EL (cell line): ENCODE measurements around the gene PHKB.
"Not testable (repeated sequence)": the region's sequence is repeated elsewhere in the genome, so short reads cannot be mapped to it uniquely, and the experiment has no call there.

Experiments
- DNase-seq: peaks from one replicate; pipeline ENCODE4 v3.0.0-alpha.2; 2016

PHKB gene

DNA sequence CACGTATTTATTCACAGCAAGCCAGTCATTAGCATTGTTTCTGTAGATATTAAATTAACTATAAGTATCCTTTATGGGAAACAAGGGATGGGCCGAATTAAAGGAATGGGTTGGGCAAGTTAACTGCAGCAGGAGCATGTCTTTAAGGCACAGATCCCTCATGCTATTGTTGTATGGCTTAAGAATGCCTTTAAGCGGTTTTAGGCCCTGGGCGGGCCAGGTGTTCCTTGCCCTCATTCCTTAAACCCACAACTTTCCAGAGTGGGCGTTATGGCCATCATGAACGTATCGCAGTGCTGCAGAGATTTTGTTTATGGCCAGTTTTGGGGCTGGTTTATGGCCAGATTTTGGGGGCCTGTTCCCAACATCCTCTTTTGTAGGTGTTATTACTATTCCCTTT lies 9.1 kb downstream of the PHKB start:
- no peak for DNase-seq

DNA sequence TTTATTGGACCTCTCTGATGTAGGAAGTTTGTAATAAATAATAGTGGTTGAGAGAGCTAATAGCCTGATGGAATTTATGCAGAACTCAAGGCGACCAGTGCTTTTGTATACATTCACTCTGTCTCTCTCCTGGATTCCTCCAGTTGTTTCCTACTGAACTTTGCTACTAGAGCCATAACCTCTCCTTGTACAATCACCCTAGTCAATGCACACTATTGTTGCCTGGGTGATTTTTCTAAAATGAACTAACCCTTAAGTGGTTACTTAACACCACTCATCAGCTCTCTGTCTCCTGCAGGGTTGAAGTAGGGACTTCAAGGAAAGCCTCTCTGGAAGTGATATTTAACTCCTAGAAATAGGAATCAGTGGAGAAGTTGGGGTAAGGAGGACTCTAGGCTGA lies 9.7 kb downstream of the PHKB start:
- no peak for DNase-seq

DNA sequence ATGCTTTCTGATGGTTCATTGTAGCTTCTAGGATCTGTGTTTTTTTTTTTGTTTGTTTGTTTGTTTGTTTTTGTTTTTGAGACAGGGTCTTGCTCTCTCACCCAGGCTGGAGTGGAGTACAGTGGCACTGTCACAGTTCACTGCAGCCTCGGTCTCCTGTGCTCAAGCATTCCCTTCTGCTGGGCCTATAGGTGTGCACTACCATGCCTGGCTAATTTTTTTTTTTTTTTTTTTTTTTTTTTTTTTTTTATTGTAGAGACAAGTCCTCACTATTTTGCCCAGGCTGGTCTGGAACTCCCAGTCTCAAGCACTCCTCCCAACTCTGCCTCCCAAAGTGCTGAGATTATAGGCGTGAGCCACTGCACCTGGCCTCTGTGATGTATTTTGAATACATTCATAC lies 11.9 kb downstream of the PHKB start:
- not testable (repeated sequence) for DNase-seq

DNA sequence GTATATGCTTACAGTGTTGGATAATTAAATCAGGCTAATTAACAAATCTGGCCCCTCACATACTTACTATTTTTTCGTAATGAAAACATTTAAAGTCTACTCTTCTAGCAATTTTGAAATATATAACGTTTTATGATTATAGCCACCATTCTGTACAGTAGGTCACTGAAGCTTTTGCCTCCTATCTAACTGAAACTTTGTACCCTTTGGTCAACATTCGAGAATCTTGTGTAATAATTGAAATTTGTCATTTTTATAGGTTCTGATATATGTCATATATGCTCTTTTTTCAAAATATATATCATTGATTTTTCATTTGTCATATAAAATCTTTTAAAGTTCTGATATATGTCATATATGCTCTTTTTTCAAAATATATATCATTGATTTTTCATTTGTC lies 12.7 kb downstream of the PHKB start:
- no peak for DNase-seq

- DNase-seq, result peak; percentile 39
Measured at GRCh38 chr16:47475786-47476185, 14.7 kb downstream of the PHKB start.

- no peak for DNase-seq
Measured at GRCh38 chr16:47476654-47477345, 15.7 kb downstream of the PHKB start.

- DNase-seq, result peak; percentile 48
Measured at GRCh38 chr16:47477679-47478078, 16.5 kb downstream of the PHKB start.

DNA sequence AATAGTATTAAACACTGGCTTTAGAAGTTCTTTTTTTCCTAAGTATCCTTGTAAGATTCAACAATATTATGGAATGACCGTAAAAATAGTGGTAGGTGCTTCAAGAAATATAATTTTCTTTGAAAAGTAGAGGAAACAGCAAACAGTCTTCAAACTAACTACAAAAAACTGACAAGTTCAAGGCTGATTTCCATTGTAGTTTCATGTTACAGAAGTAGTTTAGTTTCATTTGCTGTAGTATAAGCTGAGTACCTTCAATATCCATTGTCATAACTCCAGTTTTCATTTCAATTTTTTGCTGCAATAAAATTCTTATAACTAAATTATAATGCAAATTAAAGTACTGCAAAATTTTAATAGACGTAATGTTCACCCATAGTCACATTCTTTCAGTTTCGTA lies 19.3 kb downstream of the PHKB start:
- DNase-seq, result no peak

- DNase-seq, result no peak
Measured at GRCh38 chr16:47481698-47482374, 20.7 kb downstream of the PHKB start.

DNA sequence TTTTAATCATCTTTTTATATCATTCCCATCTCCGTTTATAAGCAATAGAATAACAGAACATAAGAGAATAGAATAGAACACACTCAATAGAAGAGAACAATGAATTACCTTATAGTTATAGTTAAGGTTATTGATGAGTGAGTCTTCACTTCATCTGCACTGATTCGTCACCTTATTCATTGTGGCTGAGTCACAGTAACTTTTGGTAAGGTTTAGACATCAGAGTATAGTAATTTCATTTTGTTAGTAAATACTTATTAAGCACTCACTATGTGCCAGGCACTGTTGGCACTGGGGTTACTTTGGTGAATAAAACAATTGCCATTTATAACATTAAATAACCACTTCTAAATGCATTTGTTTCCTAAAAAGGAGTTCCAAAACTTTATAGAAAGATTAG lies 22.5 kb downstream of the PHKB start:
- no peak for DNase-seq

DNA sequence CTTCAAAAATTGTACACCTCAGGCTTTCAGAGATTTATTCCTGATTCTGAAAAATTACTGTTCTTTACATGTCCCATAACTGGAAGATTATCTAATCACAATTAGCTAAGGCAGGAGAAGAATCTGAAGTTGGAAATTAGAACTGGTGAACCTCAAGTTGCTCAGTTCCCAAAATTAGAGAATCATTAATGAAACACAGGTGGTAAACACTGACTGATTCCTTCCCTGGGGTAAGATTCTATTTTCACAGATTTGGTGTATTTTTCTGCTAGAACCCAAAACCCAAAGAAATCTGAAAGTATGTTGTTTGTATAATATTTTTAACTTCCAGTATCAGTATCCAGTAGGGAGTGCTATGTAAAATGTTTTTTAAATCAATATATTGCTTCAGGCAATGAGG lies 25.7 kb downstream of the PHKB start:
- DNase-seq, result no peak

GRCh38 chr16:47488051-47488450 lies 26.9 kb downstream of the PHKB start:
- no peak for DNase-seq

- DNase-seq, result no peak
Measured at GRCh38 chr16:47490471-47490870, 29.3 kb downstream of the PHKB start.

GRCh38 chr16:47492036-47492427 lies 30.9 kb downstream of the PHKB start:
- DNase-seq, result no peak

DNA sequence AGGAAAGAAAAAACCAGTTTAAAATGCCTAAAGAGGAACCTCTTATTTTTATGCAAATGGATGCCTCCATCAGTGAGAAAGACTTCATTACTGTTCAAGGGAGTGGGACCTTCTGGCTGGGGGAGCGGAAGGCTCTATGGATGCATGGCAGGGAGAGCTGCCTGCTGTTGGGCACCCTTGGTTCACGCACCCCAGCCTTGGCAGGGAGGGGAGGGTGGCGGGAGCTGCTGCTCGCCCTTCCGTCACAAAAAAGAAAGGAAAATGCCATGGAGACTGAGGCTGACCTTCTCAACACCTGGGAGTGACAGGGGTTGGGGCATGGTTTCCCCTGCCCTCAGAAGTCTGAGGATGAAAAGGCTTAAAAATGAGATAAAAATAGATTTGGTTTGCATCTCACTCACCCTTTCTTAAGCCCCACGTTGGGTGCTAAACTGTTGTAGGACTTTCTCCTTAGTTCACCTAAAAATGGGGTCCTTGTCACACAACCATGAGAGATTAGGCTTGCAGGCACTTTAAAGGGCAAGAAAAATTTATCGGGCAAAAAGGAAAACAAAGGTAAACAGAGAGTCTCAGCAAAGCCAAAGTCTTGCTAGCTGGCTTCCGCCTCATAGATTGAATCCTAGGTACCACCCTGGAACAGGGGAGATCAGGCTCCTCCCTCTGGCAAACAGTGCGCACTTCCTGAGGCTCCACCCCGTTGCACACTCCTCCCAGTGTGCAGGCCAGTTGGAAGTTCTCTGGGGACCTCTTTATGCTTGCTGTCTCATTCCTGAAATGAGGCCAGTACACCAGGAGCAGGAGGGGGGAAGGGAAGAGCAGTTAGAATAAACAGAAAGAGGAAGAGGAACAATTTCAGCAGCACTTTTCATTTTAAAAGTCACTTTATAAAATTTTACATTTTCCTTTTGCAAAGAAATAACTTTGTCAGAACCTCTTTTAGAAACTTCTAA lies 31.6 kb downstream of the PHKB start:
- DNase-seq, result no peak

DNA sequence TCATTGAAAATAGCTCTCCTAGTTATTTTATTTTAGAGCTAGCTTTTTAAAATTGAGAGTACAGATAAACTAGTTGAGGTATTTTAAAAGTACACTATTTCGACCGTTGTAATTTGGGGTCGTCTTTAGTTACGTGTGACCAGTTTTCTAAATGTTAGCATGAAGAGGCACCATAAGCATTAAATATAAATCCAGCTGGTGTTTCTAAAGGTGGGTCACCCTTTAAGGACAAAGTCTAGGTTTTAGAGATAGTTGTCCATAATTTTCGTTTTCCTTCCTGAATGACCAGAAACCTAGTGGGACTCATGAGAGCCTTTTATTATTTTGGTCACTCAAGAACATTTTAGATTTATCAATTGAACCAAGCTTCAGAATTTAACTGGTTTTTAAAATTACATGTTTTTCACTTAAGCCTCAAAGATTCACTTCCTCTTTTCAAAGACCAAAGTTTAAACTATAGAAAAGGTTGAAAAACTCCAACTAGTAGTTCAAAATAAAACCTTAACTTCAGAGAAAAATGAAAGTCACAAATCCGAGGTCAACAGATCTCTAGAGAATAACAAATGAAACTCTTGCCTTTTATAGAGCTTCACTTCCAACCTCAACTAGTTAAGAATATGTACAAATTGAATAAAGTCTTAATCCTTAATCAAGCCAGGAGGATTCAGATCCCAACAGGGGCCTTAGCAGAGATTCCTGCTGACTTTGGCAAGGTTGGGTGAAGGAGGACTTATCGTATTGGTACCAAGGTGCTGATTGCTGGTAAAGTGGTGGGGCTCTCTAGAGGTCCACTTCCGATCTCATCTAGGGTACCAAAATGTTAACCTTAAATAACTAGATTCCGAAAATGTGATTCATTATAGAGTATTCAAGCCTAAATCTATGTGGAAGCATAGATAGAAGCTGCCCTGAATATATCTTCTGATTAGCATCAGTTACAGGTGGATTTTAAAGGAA lies 32.5 kb downstream of the PHKB start:
- no peak for DNase-seq

GRCh38 chr16:47499080-47499699 lies 38.1 kb downstream of the PHKB start:
- DNase-seq, result no peak

- DNase-seq, result no peak
Measured at GRCh38 chr16:47499700-47500264, 38.7 kb downstream of the PHKB start.

DNA sequence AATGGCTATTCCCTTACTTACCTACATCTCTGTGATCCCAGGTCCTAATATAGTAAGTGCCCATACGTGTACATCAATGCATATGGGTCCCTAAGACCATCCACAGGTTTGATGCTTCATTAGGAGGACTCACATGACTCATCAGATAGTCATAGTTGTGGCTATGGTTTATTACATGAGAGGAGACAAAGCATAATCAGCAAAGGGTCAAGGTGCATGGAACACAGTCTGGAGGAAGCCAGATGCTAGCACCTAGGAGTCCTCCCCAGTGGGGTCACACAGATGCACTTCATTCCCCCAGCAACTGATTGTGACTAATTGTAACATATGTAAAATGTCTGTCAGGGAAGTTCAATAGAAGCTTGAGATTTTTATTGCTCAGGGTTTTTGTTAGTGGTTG lies 42.8 kb downstream of the PHKB start:
- peak; percentile 47 for DNase-seq

DNA sequence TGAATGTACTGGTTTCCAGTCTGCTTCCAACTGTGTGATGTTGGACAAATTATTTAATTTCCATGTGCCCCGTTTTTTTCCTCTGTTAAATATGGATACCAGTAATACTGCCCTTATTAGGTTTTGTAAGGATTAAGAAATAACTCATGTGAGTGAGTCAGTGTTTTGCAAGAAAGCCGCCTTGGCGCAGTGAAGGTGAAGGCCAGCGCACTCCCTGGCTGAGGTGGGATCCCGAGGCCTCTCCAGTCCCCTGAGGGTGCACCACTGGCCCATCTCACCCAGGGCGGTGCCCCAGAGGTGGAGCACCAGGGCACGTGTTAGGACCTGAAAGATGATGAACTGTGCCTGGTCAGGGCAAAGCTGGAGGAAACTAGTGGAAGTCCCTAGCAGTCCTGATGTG lies 43.5 kb downstream of the PHKB start:
- no peak for DNase-seq

GRCh38 chr16:47506800-47507199 lies 45.7 kb downstream of the PHKB start:
- no peak for DNase-seq

- no peak for DNase-seq
Measured at GRCh38 chr16:47507701-47508100, 46.6 kb downstream of the PHKB start.
